HG03439 (cell line): ENCODE measurements around the gene PEAK1.
"Not testable (repeated sequence)": the region's sequence is repeated elsewhere in the genome, so short reads cannot be mapped to it uniquely, and the experiment has no call there.

Experiments
- ATAC-seq: cut with Tn5 transposase; IDR thresholded peaks from one replicate; pipeline ENCODE4 v1.9.1; 2021; ENCODE audit warnings: mild to moderate bottlenecking, moderate library complexity; ENCODE audit not compliant: unreplicated experiment

The PEAK1 gene

GRCh38 chr15:77406173-77406759, 13.6 kb downstream of the PEAK1 start:
- not testable (repeated sequence) for ATAC-seq

GRCh38 chr15:77402740-77403379, 17.0 kb downstream of the PEAK1 start:
- no peak for ATAC-seq

GRCh38 chr15:77400258-77400657, 19.6 kb downstream of the PEAK1 start:
- ATAC-seq: no peak

DNA sequence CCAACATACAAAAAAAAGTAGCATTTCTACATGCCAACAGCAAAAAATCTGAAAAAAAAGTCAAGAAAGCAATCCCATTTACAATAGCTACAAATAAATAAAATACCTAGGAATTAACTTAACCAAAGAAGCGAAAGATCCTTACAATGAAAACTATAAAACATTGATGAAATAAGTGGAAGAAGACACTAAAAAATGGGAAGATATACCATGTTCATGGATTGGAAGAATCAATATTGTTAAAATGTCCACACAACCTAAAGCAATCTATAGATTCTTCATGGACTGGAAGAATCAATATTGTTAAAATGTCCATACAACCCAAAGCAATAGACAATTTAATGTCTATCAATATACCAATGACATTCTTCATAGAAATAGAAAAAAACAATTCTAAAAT, 21.0 kb downstream of the PEAK1 start:
- no peak for ATAC-seq

GRCh38 chr15:77396692-77397091, 23.2 kb downstream of the PEAK1 start:
- ATAC-seq: no peak

DNA sequence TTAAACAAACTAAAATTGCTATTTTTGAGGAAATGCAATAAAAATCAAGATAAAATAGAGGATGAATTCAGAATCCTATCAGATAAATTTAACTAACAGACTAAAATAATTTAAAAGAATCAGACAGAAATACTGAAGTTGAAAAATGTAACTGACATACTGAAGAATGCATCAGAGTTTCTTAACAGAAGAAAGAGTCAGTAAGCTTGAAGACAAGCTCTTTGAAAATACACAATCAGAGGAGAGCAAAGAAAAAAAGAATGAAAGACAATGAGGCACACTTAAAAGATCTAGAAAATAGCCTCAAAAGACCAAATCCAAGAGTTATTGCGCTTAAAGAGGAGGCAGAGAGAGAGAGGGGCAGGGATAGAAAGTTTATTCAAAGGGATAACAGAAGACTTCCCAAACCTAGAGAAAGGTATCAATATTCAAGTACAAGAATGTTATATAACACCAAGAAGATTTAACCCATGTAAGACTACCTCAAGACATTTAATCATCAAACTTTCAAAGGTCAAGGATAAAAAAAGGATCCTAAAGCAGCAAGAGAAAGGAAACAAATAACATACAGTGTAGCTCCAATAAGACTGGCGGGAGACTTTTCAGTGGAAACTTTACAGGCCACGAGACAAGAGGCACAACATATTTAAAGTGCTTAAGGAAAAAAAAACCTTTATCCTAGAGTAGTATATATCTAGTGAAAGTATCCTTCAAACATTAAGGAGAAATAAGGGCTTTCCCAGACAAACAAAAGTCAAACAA, 24.7 kb downstream of the PEAK1 start:
- no peak for ATAC-seq

DNA sequence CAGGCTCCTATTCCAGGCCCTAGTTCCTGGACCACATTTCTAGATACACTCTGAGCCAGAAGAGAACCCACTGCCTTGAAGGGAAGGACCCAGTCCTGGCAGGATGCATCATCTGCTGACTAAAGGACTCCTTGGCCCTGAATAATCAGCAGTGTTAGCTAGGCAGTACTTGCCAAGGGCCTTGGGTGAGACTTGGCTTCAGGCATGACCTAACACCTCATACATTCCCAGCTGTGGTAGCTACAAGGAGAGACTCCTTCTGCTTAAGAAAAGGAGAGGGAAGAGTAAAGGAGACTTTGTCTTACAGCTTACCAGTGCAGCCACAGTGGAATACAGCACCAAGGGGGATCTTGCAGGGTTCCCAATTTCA, 26.4 kb downstream of the PEAK1 start:
- no peak for ATAC-seq

- no peak for ATAC-seq
Observed at GRCh38 chr15:77392762-77393470, 27.0 kb downstream of the PEAK1 start.

DNA sequence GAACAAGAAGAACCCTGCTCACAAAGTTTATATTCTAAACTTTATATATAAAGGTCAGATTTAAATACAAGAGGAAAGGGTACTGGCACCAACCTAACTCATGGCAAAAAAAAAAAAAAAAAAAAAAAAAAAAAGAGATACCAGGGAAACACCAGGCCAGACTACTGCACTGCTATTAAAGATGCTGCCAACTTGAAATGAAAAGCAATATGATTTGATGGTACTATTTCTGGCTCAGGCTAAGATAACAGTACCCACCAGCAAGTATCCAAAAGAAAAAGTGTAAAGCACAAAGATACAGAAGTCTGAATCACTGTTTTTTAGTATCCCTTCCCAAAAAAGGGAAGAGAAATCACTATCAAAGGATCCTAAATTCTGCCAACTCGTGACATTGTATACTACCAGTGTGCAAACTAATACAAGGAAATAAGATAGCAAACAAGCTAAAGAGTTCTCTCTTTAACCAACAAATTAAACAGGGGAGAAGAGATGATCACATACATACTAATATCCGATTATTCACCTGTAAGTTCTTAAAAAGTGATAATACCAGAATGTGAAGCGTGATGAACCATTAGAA, 28.4 kb downstream of the PEAK1 start:
- no peak for ATAC-seq

- no peak for ATAC-seq
Observed at GRCh38 chr15:77387365-77388105, 32.4 kb downstream of the PEAK1 start.

DNA sequence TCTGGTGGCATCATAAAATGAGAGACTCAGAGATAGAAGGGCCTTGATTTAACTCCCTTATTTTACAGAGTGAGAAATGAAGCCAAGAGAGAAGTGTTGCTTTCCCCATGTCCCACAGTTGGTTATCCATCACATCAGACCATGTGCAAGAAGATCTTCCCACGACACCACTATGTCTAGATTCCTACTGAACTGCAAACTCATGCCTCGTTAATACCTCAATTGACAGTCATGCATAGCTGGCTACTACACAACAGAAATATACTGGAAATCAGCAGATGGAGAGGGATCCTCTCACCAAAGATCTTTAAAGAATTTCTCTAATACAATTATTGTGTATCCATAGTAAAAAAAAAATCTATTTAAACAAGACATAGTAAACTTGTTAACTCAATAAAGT, 33.3 kb downstream of the PEAK1 start:
- no peak for ATAC-seq

- ATAC-seq: no peak
Observed at GRCh38 chr15:77384589-77385359, 35.1 kb downstream of the PEAK1 start.

DNA sequence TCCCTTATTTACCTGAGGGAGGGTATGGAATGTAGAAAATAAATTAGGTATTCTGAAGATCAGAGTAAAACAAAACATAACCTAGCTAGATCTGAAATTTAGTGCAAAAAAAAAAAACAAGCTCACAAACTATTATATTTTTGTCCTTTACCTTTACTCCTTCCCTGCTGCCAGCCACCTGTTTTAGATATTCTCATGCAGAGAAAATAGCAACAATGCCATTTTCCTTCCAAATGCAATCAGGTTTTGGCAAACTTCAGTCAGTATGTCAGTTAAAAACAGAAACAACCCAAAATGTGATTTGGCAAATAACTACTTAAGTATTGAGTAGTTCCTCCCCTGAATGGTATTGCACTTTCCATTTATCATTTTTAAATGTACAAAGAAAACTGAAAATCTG, 35.8 kb downstream of the PEAK1 start:
- ATAC-seq: no peak

DNA sequence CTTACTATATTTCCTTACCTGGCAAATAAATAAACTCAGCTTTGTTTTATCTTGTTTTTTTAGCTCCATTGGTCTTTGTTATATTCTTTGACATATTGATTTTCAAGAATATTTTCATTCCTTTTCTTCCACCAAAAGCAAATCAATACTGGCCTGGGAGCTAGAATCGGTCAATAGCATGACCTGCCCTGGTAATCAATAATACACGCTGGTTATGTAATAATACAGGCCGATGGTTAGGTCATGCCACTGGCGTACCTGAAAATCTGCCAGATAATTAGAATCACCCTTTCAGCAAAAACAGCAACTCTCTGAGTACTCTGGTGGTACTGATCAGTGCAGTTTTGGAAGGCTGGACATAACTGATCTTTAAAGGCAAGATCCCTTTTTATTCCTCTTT, 39.9 kb downstream of the PEAK1 start:
- no peak for ATAC-seq

DNA sequence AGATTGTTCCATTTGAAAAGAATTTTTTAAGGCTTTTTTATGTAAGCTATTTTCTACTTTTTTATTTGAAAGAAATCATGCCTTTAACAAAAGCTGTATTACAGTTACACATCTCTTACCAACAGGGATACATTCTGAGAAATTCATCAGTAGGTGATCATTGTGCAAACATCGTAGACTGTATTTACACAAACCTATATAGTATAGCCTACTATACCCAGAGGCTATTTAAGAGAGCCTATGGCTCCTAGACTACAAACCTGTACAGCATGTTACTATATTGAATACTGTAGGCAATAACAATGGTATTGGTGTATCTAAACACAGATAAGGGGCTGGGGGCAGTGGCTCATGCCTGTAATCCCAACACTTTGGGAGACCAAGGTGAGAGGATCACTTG, 43.1 kb downstream of the PEAK1 start:
- no peak for ATAC-seq

GRCh38 chr15:77375133-77375532, 44.8 kb downstream of the PEAK1 start:
- no peak for ATAC-seq

DNA sequence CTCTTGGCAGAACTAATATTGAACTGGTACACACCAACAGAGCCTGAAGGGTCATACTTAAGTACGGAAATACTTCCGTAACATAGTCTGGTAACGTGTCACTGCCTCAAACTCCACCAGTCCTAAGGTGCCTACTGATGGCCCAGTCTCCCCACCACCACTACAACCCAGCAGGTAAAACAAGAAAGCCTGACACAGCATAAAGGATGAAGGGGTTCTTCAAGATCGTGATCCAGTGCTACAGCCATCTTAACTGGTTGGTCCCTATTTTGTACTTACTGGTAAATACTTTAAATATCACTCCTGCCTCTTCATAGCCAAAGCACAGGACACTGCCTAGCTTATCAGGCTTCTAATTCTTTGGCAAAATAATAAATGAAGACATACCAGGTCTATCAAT, 46.5 kb downstream of the PEAK1 start:
- no peak for ATAC-seq

GRCh38 chr15:77371850-77372563, 47.9 kb downstream of the PEAK1 start:
- no peak for ATAC-seq

- ATAC-seq: no peak
Observed at GRCh38 chr15:77370580-77370979, 49.3 kb downstream of the PEAK1 start.
